Measurements from ENCODE around the gene CFL1.
A peak's percentile ranks its signal among the peaks of the same experiment; 100 is the strongest.

CFL1 gene

GRCh38 chr11:65892661-65893317 lies 34.8 kb upstream of the CFL1 start:
- peak overlapping the region; percentile 73 for H3K4me3 ChIP-seq (ENCODE audit: low read depth, low read length)
- TF ChIP-seq CTCF (IDR thresholded peaks at IDR 0.05; ENCODE audit: insufficient read depth, low read depth, low read length, missing control alignments): no peak
- DNase-seq (ENCODE audit: low read depth): no peak

GRCh38 chr11:65892137-65892540 lies 34.2 kb upstream of the CFL1 start:
- peak; percentile 30 for DNase-seq (ENCODE audit: low read depth)
- H3K4me3 ChIP-seq (ENCODE audit: low read depth, low read length): peak overlapping the region; percentile 73

GRCh38 chr11:65891219-65892136 lies 33.5 kb upstream of the CFL1 start:
- peak; percentile 56 for TF ChIP-seq CTCF (IDR thresholded peaks at IDR 0.05; ENCODE audit: insufficient read depth, low read depth, low read length, missing control alignments)
- peak; percentile 67 for DNase-seq (ENCODE audit: low read depth)
- peak overlapping the region; percentile 73 for H3K4me3 ChIP-seq (ENCODE audit: low read depth, low read length)

DNA sequence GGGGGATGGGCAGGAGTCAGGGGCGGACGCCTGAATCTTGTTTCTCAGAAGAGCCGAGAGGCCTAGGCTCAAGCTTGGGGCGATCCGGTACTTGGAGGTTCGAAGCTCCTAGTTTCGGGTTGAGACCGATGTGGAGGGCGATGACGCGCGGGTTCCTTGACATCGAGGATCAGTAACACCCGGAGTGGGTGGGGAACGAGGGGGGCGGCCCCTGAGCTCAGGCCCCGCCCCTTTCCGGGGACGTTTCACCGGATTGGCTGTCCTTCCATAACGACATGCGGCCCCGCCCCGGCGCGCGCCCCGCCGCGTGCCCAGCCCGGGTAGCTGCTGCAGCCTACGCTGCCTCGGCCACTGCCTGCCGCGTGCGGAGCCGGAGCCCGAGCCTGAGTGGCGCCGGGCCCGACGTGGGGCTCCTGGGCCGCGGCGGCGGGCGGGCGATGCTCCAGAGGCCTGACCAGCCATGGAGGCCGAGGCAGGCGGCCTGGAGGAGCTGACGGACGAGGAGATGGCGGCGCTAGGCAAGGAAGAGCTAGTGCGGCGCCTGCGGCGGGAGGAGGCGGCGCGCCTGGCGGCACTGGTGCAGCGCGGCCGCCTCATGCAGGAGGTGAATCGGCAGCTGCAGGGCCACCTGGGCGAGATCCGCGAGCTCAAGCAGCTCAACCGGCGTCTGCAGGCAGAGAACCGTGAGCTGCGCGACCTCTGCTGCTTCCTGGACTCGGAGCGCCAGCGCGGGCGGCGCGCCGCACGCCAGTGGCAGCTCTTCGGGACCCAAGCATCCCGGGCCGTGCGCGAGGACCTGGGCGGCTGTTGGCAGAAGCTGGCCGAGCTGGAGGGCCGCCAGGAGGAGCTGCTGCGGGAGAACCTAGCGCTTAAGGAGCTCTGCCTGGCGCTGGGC lies 32.6 kb upstream of the CFL1 start, which contains the start of gene CCDC85B:
Gene CCDC85B (plus strand): TSS at position 350 of the 895 bp plus-strand sequence. CDS start 111 bp downstream, at position 461.
- peak; percentile 98 for DNase-seq (ENCODE audit: low read depth)
- H3K4me3 ChIP-seq (ENCODE audit: low read depth, low read length): peak within 1 kb of the TSS; percentile 78
- peak; percentile 0 for TF ChIP-seq CTCF (IDR thresholded peaks at IDR 0.05; ENCODE audit: insufficient read depth, low read depth, low read length, missing control alignments)

- H3K4me3 ChIP-seq (ENCODE audit: low read depth, low read length): peak within 1 kb of the TSS; percentile 78
- peak; percentile 78 for TF ChIP-seq CTCF (IDR thresholded peaks at IDR 0.05; ENCODE audit: insufficient read depth, low read depth, low read length, missing control alignments)
- peak; percentile 99 for DNase-seq (ENCODE audit: low read depth)
Measured at GRCh38 chr11:65888163-65888814, 30.3 kb upstream of the CFL1 start, which contains the start of gene FIBP. Gene FIBP (minus strand): TSS chr11:65888471. CDS start chr11:65888418, 53 bp downstream.

DNA sequence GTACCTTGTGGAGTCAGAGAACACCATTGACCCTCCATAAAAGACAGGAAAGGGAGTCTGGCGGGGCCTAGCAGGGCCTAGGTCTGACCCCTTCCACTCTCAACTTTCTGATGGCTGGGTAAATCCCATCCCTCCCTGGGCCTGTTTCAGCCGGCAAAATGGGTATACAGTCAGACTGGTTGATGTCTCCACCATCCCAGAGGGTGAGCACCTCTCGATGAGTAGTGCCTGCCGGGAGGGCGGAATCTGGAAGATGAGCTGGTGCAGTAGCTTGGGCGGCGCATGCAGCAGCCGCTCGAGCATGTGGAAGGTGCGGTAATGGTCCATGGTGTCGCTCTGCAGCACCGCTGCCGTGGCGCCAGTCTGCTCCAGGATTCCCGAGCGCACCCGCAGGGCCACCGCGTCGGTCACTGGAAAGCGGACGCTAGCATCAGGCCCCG lies 29.8 kb upstream of the CFL1 start:
- DNase-seq (ENCODE audit: low read depth): no peak
- no peak for TF ChIP-seq CTCF (IDR thresholded peaks at IDR 0.05; ENCODE audit: insufficient read depth, low read depth, low read length, missing control alignments)
- H3K4me3 ChIP-seq (ENCODE audit: low read depth, low read length): peak overlapping the region; percentile 78
